ENCODE measurements around the gene TUSC1.
"Not testable (repeated sequence)": the region's sequence is repeated elsewhere in the genome, so short reads cannot be mapped to it uniquely, and the experiment has no call there.

Gene TUSC1

DNA sequence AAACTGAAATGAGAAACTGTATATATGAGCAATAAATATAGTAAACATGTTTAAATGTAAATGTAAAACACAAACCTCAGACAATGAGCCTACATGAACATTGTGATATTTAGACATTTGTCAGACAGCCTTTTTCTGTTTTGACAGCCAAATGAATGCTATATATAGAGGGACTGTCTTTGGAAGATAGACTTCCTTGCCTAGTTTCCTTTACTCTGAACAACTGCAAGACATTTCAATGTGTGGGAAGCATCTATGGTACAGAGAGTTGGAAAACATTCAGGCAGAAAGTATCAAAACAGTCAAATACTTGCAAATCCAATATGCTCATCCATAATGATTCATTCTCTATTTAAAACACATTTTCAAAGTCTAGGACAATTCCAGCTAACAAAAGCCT lies 31.7 kb upstream of the TUSC1 start:
- no peak overlapping the region for H3K4me3 ChIP-seq (ENCODE audit: low read length)
- no peak overlapping the region for H3K4me2 ChIP-seq (ENCODE audit: low read length)
- TF ChIP-seq CTCF (IDR thresholded peaks at IDR 0.05; ENCODE audit: low read depth, low read length) (no peak), EZH2phosphoT487 (IDR thresholded peaks at IDR 0.05; ENCODE audit: low read depth) (no peak)
- H3K9me3 ChIP-seq (ENCODE audit: insufficient read depth, low read length): no peaks in the 10 kb centered on the region
- no peak overlapping the region for H3K27ac ChIP-seq (ENCODE audit: low read length)
- no peaks in the 10 kb centered on the region for H3K4me1 ChIP-seq (ENCODE audit: low read length)
- no peaks in the 10 kb centered on the region for H3K27me3 ChIP-seq (ENCODE audit: low read depth, low read length)
- no peak overlapping the region for H3K9ac ChIP-seq (ENCODE audit: low read length)
- H2AFZ ChIP-seq (ENCODE audit: low read depth, low read length): no peak overlapping the region
- no peaks in the 10 kb centered on the region for H4K20me1 ChIP-seq (ENCODE audit: insufficient read depth, low read length)
- H3K79me2 ChIP-seq (ENCODE audit: low read length): no peaks in the 10 kb centered on the region
- no peaks in the 10 kb centered on the region for H3K36me3 ChIP-seq (replicated peaks; ENCODE audit: low read depth, low read length)

DNA sequence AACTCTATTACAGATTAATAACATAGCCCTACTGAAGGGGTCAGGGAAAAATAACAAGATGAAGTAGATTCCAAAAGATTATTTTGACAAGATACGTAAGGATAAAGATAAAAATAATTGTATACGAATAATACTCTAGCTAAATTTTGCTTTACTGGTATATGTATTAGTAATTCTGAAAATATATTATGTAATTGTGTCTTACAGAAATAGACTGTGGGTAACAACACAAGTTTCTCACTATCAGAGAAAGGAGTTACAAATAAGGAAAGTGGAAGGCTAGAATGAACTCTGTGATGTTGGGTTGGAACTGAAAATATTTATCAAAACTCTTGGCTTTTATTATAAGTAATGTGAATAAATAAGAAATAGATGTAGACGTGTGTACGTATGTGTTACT lies 26.6 kb upstream of the TUSC1 start:
- TF ChIP-seq CTCF (IDR thresholded peaks at IDR 0.05; ENCODE audit: low read depth, low read length): no peak
- no peak for TF ChIP-seq EZH2phosphoT487 (IDR thresholded peaks at IDR 0.05; ENCODE audit: low read depth)

GRCh38 chr9:25703701-25704357 lies 25.6 kb upstream of the TUSC1 start:
- H3K4me1 ChIP-seq (ENCODE audit: low read length): no peaks in the 10 kb centered on the region
- H3K36me3 ChIP-seq (replicated peaks; ENCODE audit: low read depth, low read length): no peaks in the 10 kb centered on the region
- no peak for TF ChIP-seq CTCF (IDR thresholded peaks at IDR 0.05; ENCODE audit: low read depth, low read length)
- no peak for TF ChIP-seq EZH2phosphoT487 (IDR thresholded peaks at IDR 0.05; ENCODE audit: low read depth)
- no peak overlapping the region for H3K27ac ChIP-seq (ENCODE audit: low read length)
- no peak overlapping the region for H3K9ac ChIP-seq (ENCODE audit: low read length)
- no peak overlapping the region for H3K4me3 ChIP-seq (ENCODE audit: low read length)
- H3K9me3 ChIP-seq (ENCODE audit: insufficient read depth, low read length): no peaks in the 10 kb centered on the region
- H2AFZ ChIP-seq (ENCODE audit: low read depth, low read length): no peak overlapping the region
- H3K4me2 ChIP-seq (ENCODE audit: low read length): no peak overlapping the region
- no peaks in the 10 kb centered on the region for H3K27me3 ChIP-seq (ENCODE audit: low read depth, low read length)
- H4K20me1 ChIP-seq (ENCODE audit: insufficient read depth, low read length): no peaks in the 10 kb centered on the region
- H3K79me2 ChIP-seq (ENCODE audit: low read length): no peaks in the 10 kb centered on the region

More for the DNA sequence above, 26.6 kb upstream of the TUSC1 start:
- Histone ChIP-seq H3K27ac (ENCODE audit: low read length) (no peak overlapping the region), H3K4me2 (ENCODE audit: low read length) (no peak overlapping the region), H3K9me3 (ENCODE audit: insufficient read depth, low read length) (no peaks in the 10 kb centered on the region), H3K36me3 (replicated peaks; ENCODE audit: low read depth, low read length) (no peaks in the 10 kb centered on the region), H3K79me2 (ENCODE audit: low read length) (no peaks in the 10 kb centered on the region), H2AFZ (ENCODE audit: low read depth, low read length) (no peak overlapping the region), H3K9ac (ENCODE audit: low read length) (no peak overlapping the region), H3K27me3 (ENCODE audit: low read depth, low read length) (no peaks in the 10 kb centered on the region), H4K20me1 (ENCODE audit: insufficient read depth, low read length) (no peaks in the 10 kb centered on the region), H3K4me1 (ENCODE audit: low read length) (no peaks in the 10 kb centered on the region), H3K4me3 (ENCODE audit: low read length) (no peak overlapping the region)

DNA sequence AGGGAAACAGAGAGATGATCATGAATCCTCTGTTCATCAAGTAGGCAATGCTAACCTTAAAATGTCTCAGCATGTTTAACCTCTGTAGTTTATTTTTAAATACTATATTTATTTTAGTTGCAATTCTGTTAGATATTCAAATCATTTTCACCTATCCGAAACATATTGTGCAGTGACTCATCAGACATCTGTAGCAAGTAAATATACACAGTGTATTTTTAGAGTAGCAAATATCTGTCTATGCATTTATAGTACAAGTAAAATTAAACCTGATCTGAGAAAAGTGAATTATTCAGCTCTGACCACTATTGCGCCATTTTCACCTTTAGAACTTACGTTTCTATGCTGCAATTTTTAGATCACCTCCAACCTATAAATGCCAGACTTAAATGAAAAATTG lies 24.3 kb upstream of the TUSC1 start:
- Histone ChIP-seq H3K79me2 (ENCODE audit: low read length) (no peaks in the 10 kb centered on the region), H3K36me3 (replicated peaks; ENCODE audit: low read depth, low read length) (no peaks in the 10 kb centered on the region), H3K27me3 (ENCODE audit: low read depth, low read length) (no peaks in the 10 kb centered on the region), H3K4me1 (ENCODE audit: low read length) (no peaks in the 10 kb centered on the region), H3K27ac (ENCODE audit: low read length) (no peak overlapping the region), H4K20me1 (ENCODE audit: insufficient read depth, low read length) (no peaks in the 10 kb centered on the region), H3K4me2 (ENCODE audit: low read length) (no peak overlapping the region), H2AFZ (ENCODE audit: low read depth, low read length) (no peak overlapping the region), H3K9me3 (ENCODE audit: insufficient read depth, low read length) (no peaks in the 10 kb centered on the region), H3K9ac (ENCODE audit: low read length) (no peak overlapping the region), H3K4me3 (ENCODE audit: low read length) (no peak overlapping the region)
- TF ChIP-seq CTCF (IDR thresholded peaks at IDR 0.05; ENCODE audit: low read depth, low read length) (no peak), EZH2phosphoT487 (IDR thresholded peaks at IDR 0.05; ENCODE audit: low read depth) (no peak)

- not testable (repeated sequence) for H3K9me3 ChIP-seq (ENCODE audit: insufficient read depth, low read length); H2AFZ ChIP-seq (ENCODE audit: low read depth, low read length); H3K27ac ChIP-seq (ENCODE audit: low read length); H3K9ac ChIP-seq (ENCODE audit: low read length); H3K27me3 ChIP-seq (ENCODE audit: low read depth, low read length); H3K36me3 ChIP-seq (replicated peaks; ENCODE audit: low read depth, low read length); H3K4me2 ChIP-seq (ENCODE audit: low read length); H3K79me2 ChIP-seq (ENCODE audit: low read length); H3K4me1 ChIP-seq (ENCODE audit: low read length); H3K4me3 ChIP-seq (ENCODE audit: low read length); H4K20me1 ChIP-seq (ENCODE audit: insufficient read depth, low read length)
Measured at GRCh38 chr9:25700899-25701298, 22.7 kb upstream of the TUSC1 start.
